KBM-7 (cell line): Measurements from ENCODE around the gene ZNF143.
"Not testable (repeated sequence)": the region's sequence is repeated elsewhere in the genome, so short reads cannot be mapped to it uniquely, and the experiment has no call there.

Source experiments
- DNase-seq: peaks from one replicate; pipeline ENCODE4 v3.0.0-alpha.2; 2015
- in situ Hi-C: fragments of 300-500 bp; cut with MboI; formaldehyde crosslinking; loops from 2 replicates; pipeline ENCODE4 v1.14.3; 2020; ENCODE audit warnings: low sequenced_read_pairs, low pct_unique_long_range_greater_than_20kb, mixed read lengths

ZNF143 gene

DNA sequence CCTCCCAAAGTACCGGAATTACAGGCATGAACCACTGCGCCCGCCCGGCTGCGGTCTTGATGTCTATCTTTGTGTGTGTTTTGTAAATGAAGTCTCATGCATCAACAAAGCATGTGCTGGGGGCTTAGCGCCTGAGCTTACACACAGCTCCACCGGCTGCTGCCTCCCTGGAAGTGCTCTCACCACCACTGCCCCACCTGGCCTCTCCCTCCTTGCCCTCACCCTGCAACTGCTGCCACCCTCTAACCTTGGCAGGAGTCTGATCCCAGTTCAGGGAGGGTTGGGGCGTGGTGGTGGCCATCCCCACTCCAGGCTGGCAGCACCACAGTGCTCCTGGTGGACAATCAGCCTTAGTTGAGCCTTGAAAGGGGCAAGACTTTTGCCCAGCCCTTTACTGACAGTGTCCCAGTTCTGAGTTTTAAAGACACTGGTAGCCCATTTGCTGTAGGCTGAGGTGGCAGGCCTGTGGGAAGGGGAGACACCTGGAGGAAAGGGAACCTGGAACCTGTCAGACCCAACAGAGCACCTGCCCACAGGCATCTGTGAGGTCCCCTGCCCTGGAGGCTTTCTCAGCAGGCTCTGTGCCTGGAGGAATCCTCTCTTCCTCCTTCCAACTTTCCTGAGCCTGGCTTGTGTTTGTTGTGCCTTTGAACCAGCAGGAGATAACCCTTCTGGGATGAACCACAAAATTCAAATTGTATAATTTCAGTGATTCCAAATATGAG lies 70.3 kb downstream of the ZNF143 start:
- no peak for DNase-seq
- in situ Hi-C loops: no loop called here

GRCh38 chr11:9533058-9533457 lies 72.2 kb downstream of the ZNF143 start:
- in situ Hi-C loops: no loop called here
- no peak for DNase-seq

- in situ Hi-C loops: no loop called here
- DNase-seq: peak; percentile 53
Measured at GRCh38 chr11:9533736-9534473, 73.1 kb downstream of the ZNF143 start.

DNA sequence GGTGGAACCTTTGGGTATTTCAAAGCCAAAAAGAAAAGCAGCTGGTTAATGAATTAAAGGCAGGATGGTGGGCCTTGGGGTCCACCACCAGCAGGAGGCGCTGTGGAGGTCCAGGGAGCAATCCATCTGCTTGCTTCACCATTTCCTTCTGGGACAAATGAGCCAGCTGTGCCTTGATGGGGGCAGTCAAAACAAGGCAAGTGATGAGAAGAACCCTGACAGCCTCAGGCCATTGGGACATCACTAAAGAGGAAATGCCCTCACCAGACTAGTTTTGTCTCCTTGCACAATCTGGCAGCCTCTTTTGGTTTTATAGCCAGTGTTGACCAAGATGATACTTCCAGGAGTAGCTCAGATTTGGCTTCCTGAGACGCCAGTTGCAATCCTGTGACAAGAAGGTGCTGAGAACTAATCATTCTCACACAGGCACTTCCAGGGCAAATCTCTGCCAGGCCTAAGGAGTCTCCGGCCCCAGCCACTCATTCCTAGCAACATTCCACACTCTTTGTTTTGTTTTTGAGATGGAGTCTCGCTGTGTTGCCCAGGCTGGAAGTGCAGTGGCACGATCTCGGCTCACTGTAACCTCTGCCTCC lies 74.5 kb downstream of the ZNF143 start:
- in situ Hi-C loops: no loop called here
- peak; percentile 87 for DNase-seq

DNA sequence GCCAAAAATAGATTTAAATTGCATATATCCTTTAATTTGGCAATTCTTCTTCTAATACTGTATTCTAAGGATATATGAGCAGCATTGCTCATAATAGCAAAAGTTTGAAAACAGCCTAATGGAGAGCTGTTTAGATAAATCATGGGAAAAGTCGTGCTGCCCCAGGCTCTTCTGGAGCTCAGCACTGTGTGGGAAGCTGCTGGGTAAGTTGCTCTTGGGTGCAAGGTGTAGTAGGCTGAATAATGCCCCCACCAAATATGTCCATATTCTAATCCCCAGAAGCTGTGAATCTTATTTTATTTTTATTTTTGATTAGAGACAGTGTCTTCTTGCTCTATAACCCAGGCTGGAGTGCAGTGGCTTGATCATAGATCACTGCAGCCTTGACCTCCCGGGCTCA lies 77.7 kb downstream of the ZNF143 start:
- in situ Hi-C loops: no loop called here

DNA sequence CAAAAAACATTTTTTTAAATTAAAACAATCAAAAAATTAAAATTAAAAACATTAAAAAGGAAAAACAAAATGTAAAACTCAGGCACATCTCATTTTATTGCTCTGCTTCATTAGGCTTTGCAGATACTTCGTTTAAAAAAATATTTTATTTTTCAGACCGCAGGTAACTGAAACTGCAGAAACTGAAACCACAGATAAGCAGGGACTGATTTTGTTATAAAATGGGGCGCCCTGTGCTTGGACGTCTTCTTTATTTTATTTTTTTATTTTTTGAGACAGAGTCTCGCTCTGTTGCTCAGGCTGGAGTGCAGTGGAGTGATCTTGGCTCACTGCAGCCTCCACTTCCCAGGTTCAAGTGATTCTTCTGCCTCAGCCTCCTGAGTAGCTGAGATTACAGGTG lies 88.4 kb downstream of the ZNF143 start:
- DNase-seq, in situ Hi-C loops: not testable (repeated sequence)

More for the DNA sequence above, 77.7 kb downstream of the ZNF143 start:
- no peak for DNase-seq

- in situ Hi-C loops: no loop called here
- peak; percentile 25 for DNase-seq
Measured at GRCh38 chr11:9550191-9550628, 89.4 kb downstream of the ZNF143 start.

GRCh38 chr11:9561279-9561982 lies 100.6 kb downstream of the ZNF143 start:
- DNase-seq: no peak
- in situ Hi-C loops: no loop called here

DNA sequence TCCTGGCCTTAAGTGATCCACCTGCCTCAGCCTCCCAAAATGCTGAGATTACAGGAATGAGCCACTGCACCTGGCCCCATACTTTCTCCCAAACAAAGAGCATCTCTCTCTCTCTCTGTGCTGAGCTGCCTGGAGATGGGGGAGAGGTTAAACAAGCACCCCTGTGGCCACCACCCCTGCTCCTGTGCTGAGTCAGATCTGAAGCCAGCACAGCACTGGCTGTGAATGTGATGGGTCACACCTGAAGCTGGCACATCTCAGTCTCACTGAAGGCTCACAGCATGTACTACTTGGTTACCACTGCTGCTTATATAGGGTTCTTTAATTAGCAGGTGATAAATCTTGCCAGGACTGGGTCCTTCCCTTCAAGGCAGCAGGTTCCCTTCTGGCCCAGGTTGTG lies 101.9 kb downstream of the ZNF143 start:
- in situ Hi-C loops: no loop called here
- no peak for DNase-seq

- in situ Hi-C loops: no loop called here
- DNase-seq: no peak
Measured at GRCh38 chr11:9563196-9563730, 102.5 kb downstream of the ZNF143 start.

- DNase-seq: peak; percentile 75
- in situ Hi-C loops: no loop called here
Measured at GRCh38 chr11:9565822-9566560, 105.2 kb downstream of the ZNF143 start.

GRCh38 chr11:9566561-9567063 lies 105.8 kb downstream of the ZNF143 start:
- DNase-seq: no peak
- in situ Hi-C loops: no loop called here

DNA sequence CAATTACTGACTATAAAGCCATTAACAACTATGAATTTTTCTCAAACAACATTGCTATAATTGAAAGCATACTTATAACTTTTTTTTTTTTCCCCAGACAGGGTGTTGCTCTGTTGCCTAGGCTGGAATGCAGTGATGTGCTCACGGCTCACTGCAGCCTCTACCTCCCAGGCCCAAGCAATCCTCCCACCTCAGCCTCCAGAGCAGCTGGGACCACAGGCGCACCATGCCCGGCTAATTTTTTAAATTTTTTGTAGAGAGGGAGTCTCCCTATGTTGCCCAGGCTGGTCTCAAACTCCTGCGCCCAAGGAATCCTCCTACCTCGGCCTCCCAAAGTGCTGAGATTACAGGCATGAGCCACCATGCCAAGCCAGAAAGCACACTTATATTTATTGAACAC lies 106.6 kb downstream of the ZNF143 start:
- DNase-seq: no peak
- in situ Hi-C loops: no loop called here

DNA sequence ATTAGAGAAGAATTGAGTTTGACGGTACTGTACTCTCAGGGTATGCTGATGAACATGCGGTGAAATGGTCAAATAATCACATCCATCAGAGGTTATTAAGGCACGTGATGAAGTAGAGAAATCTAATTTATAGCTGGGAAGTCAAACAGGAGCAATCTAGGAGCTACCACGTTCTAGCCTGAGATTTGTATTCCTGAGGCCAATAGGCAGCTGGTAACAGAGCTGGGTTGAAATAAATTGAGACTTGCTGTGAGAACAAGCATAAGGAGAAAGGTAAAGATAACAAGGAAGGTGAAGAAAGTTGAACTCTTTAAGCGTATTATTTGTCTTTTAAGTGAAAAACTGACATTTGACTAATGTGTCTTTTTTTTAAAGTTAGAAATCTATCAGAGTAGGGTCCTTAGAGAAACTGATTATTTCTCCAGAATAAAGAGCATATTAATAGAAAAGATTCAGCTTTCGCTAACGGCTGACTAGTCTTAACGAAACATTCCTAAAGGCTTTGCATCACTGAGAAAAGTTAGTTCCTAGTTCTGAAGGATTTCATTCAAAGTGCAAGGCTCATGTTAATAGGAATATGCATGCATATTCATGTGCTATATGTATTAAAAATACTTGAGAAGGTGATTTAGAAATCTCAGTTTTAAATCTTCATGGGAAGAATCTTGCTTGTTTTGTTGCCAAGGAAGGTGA lies 107.5 kb downstream of the ZNF143 start:
- no peak for DNase-seq
- in situ Hi-C loops: no loop called here

GRCh38 chr11:9568854-9569587 lies 108.2 kb downstream of the ZNF143 start:
- in situ Hi-C loops: no loop called here
- DNase-seq: peak; percentile 65

- in situ Hi-C loops: no loop called here
- no peak for DNase-seq
Measured at GRCh38 chr11:9569588-9570164, 108.9 kb downstream of the ZNF143 start.
